Naive thymus-derived CD4-positive, alpha-beta T cell (primary cell): ENCODE data around the gene NXN. TPM values are rescaled to one million over a fixed set of nuclear protein-coding genes. Genes with fewer than 3 reads are reported as not detected.
"Not testable (repeated sequence)": the region's sequence is repeated elsewhere in the genome, so short reads cannot be mapped to it uniquely, and the experiment has no call there.

Source experiments
- ATAC-seq: fragments of 150-1000 bp; cut with Tn5 transposase; 2 replicates; pipeline ENCODE4 v1.10.0; 2021; ENCODE audit warnings: mild to moderate bottlenecking, moderate library complexity
- CTCF ChIA-PET: fragments of 350-600 bp; sonication (Branson Sonifier 250); formaldehyde crosslinking; loops from one replicate; lab custom pipeline; 2021; ENCODE audit warnings: antibody characterized with exemption; lab: Charles Lee
- POLR2A ChIA-PET: fragments of 350-600 bp; sonication (Branson Sonifier 250); formaldehyde crosslinking; loops from one replicate; lab custom pipeline; 2021; ENCODE audit warnings: antibody characterized with exemption, inconsistent platforms; lab: Charles Lee
- DNase-seq, 9 donors: peaks; one replicate each; pipeline versions ENCODE4 v3.0.0 to v3.0.0-alpha.2; 2020 to 2022; ENCODE audit warnings: mixed read lengths in 1 of 9
- H3K27ac ChIP-seq: one replicate; pipeline ENCODE4 v1.7.0; 2013; ENCODE audit warnings: mild to moderate bottlenecking, low read depth, low read length, moderate library complexity
- H3K27me3 ChIP-seq, 2 donors: one replicate each; pipeline ENCODE4 v1.7.0; 2013; ENCODE audit warnings: low read length in 2 of 2, mild to moderate bottlenecking in 2 of 2, moderate library complexity in 2 of 2; ENCODE audit not compliant: control insufficient read depth in 2 of 2, insufficient read depth in 2 of 2
- H3K36me3 ChIP-seq, 3 experiments: 1 replicate in 2 of 3; 2 replicates in 1 of 3; pipeline ENCODE4 v1.7.0; 2013; ENCODE audit warnings: low read length in 3 of 3, mild to moderate bottlenecking in 3 of 3, moderate library complexity in 1 of 3; ENCODE audit not compliant: insufficient read depth in 3 of 3, control insufficient read depth in 2 of 3
- H3K4me1 ChIP-seq, 2 donors: one replicate each; pipeline ENCODE4 v1.7.0; 2013; ENCODE audit warnings: low read length in 2 of 2, mild to moderate bottlenecking in 2 of 2, moderate library complexity in 1 of 2; ENCODE audit not compliant: control insufficient read depth in 2 of 2, insufficient read depth in 2 of 2
- H3K4me3 ChIP-seq: 2 replicates; pipeline ENCODE4 v1.7.0; 2013; ENCODE audit warnings: mild to moderate bottlenecking, low read length
- H3K9me3 ChIP-seq, 3 experiments: 1 replicate in 2 of 3; 2 replicates in 1 of 3; pipeline ENCODE4 v1.7.0; 2013; ENCODE audit warnings: low read length in 3 of 3; ENCODE audit not compliant: control insufficient read depth in 2 of 3
- H3K27ac Mint-ChIP-seq, 9 donors: one replicate each; pipeline ENCODE4 v1.8.0; 2020 to 2022; ENCODE audit warnings: mixed read lengths in 9 of 9, mild to moderate bottlenecking in 8 of 9, moderate library complexity in 5 of 9, inconsistent platforms in 2 of 9
- H3K27me3 Mint-ChIP-seq, 5 donors: one replicate each; pipeline ENCODE4 v1.8.0; 2021 to 2022; ENCODE audit warnings: mixed read lengths in 5 of 5, mild to moderate bottlenecking in 1 of 5
- H3K36me3 Mint-ChIP-seq, 5 donors: one replicate each; pipeline ENCODE4 v1.8.0; 2020 to 2022; ENCODE audit warnings: mixed read lengths in 5 of 5, mild to moderate bottlenecking in 3 of 5, inconsistent platforms in 1 of 5
- H3K4me1 Mint-ChIP-seq, 7 donors: one replicate each; pipeline ENCODE4 v1.8.0; 2020 to 2022; ENCODE audit warnings: mixed read lengths in 7 of 7, mild to moderate bottlenecking in 3 of 7, inconsistent platforms in 1 of 7
- H3K4me3 Mint-ChIP-seq, 10 donors: one replicate each; pipeline ENCODE4 v1.8.0; 2020 to 2022; ENCODE audit warnings: mild to moderate bottlenecking in 10 of 10, mixed read lengths in 10 of 10, moderate library complexity in 6 of 10, inconsistent platforms in 2 of 10
- H3K9me3 Mint-ChIP-seq, 11 donors: one replicate each; pipeline ENCODE4 v1.8.0; 2020 to 2022; ENCODE audit warnings: mixed read lengths in 11 of 11, mild to moderate bottlenecking in 4 of 11, inconsistent platforms in 1 of 11, moderate library complexity in 1 of 11
- intact Hi-C, 2 donors: fragments of 100-400 bp; cut with micrococcal nuclease; formaldehyde crosslinking; loops; one replicate each; pipeline ENCODE4 v1.15.1; 2023
- polyA plus RNA-seq, 2 donors: library from polyadenylated mRNA; unstranded; fragments of 300-500 nt; fragmentation: Illumina TruSeq; gene quantifications; one replicate each; pipeline ENCODE4 v1.2.3, GENCODE V29; 2021
- total RNA-seq, 6 experiments: library from RNA in 5 of 6; stranded (reverse) in 5 of 6; gene quantifications; 1 replicate in 5 of 6; 2 replicates in 1 of 6; pipeline ENCODE4 v1.2.3 and lab custom pipeline; 2021 to 2026

NXN gene
- total and polyA plus RNA-seq, 7 experiments from 2014 or later = 0.10 to 0.84 (median 0.30) TPM; not detected in 2

- Histone ChIP-seq H3K9me3 (no peaks in the 10 kb centered on the region), H3K27ac (no peak overlapping the region), H3K4me1 (no peaks in the 10 kb centered on the region), H3K27me3 (no peaks in the 10 kb centered on the region), H3K4me3 (no peak overlapping the region), H3K36me3 (peaks cover 30 to 81% (median 47%) of the 10 kb centered on the region in 3 experiments)
- POLR2A ChIA-PET = no interaction called here
- Mint-ChIP-seq H3K4me1 (peaks cover 0 to 20% (median 9%) of the 10 kb centered on the region in 7 donors), H3K36me3 (peaks cover 16 to 70% (median 42%) of the 10 kb centered on the region in 5 donors), H3K27ac (peak overlapping the region in 2 of 9 donors; percentile 23 to 53), H3K4me3 (peak overlapping the region in 1 of 10 donors; percentile 51), H3K27me3 (no peaks in the 10 kb centered on the region), H3K9me3 (no peaks in the 10 kb centered on the region)
- ATAC-seq = no peak
- CTCF ChIA-PET = interaction anchor here (0.6 kb wide), 1 partner anchor 207 kb away, joined by 4 read pairs; no protein-coding TSS in a partner anchor
- no peak for DNase-seq
- intact Hi-C loops = no loop called here
Observed at GRCh38 chr17:773467-774312, 205.9 kb downstream of the NXN start.

- H3K4me3 ChIP-seq = no peak overlapping the region
- H3K36me3 ChIP-seq = peaks cover 30 to 76% (median 48%) of the 10 kb centered on the region in 3 experiments
- H3K9me3 ChIP-seq = no peaks in the 10 kb centered on the region
- DNase-seq = no peak
- H3K27ac ChIP-seq = no peak overlapping the region
- CTCF ChIA-PET = no interaction called here
- Mint-ChIP-seq H3K4me1 (peaks cover 0 to 20% (median 7%) of the 10 kb centered on the region in 7 donors), H3K4me3 (no peak overlapping the region), H3K27ac (no peak overlapping the region), H3K36me3 (peaks cover 16 to 68% (median 40%) of the 10 kb centered on the region in 5 donors), H3K9me3 (no peaks in the 10 kb centered on the region), H3K27me3 (no peaks in the 10 kb centered on the region)
- intact Hi-C loops = no loop called here
- no peak for ATAC-seq
- POLR2A ChIA-PET = no interaction called here
- no peaks in the 10 kb centered on the region for H3K27me3 ChIP-seq
- H3K4me1 ChIP-seq = no peaks in the 10 kb centered on the region
Observed at GRCh38 chr17:773016-773415, 206.6 kb downstream of the NXN start.

GRCh38 chr17:767076-767475 is 212.5 kb downstream of the NXN start:
- intact Hi-C loops = no loop called here
- Histone ChIP-seq H3K4me1 (no peaks in the 10 kb centered on the region), H3K27me3 (no peaks in the 10 kb centered on the region), H3K27ac (no peak overlapping the region), H3K4me3 (no peak overlapping the region), H3K9me3 (no peaks in the 10 kb centered on the region), H3K36me3 (peaks cover 16 to 69% (median 37%) of the 10 kb centered on the region in 3 experiments)
- Mint-ChIP-seq H3K27me3 (no peaks in the 10 kb centered on the region), H3K9me3 (no peaks in the 10 kb centered on the region), H3K4me3 (no peak overlapping the region), H3K4me1 (peaks cover 0 to 1% (median 0%) of the 10 kb centered on the region in 7 donors), H3K27ac (peak overlapping the region in 3 of 9 donors; percentile 33 to 41 (median 35)), H3K36me3 (peaks cover 14 to 46% (median 34%) of the 10 kb centered on the region in 5 donors)
- CTCF ChIA-PET = no interaction called here
- POLR2A ChIA-PET = interaction anchor here (0.8 kb wide), 1 partner anchor 15 kb away, joined by 3 read pairs; the partner anchor contains the start of genes GLOD4 and MRM3
- no peak for DNase-seq
- no peak for ATAC-seq

GRCh38 chr17:760371-760770 is 219.2 kb downstream of the NXN start:
- Mint-ChIP-seq H3K36me3 (peaks cover 7 to 51% (median 19%) of the 10 kb centered on the region in 5 donors), H3K27ac (peak overlapping the region in 1 of 9 donors; percentile 32), H3K9me3 (no peaks in the 10 kb centered on the region), H3K4me3 (no peak overlapping the region), H3K27me3 (no peaks in the 10 kb centered on the region), H3K4me1 (peaks cover 0 to 1% (median 0%) of the 10 kb centered on the region in 7 donors)
- intact Hi-C loops = no loop called here
- Histone ChIP-seq H3K4me3 (no peak overlapping the region), H3K9me3 (no peaks in the 10 kb centered on the region), H3K27ac (no peak overlapping the region), H3K27me3 (no peaks in the 10 kb centered on the region), H3K4me1 (no peaks in the 10 kb centered on the region), H3K36me3 (peaks cover 7 to 41% (median 11%) of the 10 kb centered on the region in 3 experiments)
- ChIA-PET POLR2A (interaction anchor here (1.3 kb wide), 1 partner anchor 8 kb away, joined by 3 read pairs; no protein-coding TSS in a partner anchor), CTCF (no interaction called here)
- ATAC-seq = no peak
- DNase-seq = no peak

- no peaks in the 10 kb centered on the region for H3K27me3 ChIP-seq
- no peaks in the 10 kb centered on the region for H3K27me3 Mint-ChIP-seq
- H3K27ac Mint-ChIP-seq = peak overlapping the region in 1 of 9 donors; percentile 32
- H3K4me3 Mint-ChIP-seq = no peak overlapping the region
- no peaks in the 10 kb centered on the region for H3K9me3 ChIP-seq
- ATAC-seq = no peak
- CTCF ChIA-PET = no interaction called here
- H3K4me3 ChIP-seq = no peak overlapping the region
- DNase-seq = no peak
- H3K36me3 ChIP-seq = peaks cover 7 to 37% (median 11%) of the 10 kb centered on the region in 3 experiments
- intact Hi-C loops = no loop called here
- H3K9me3 Mint-ChIP-seq = no peaks in the 10 kb centered on the region
- no peaks in the 10 kb centered on the region for H3K4me1 Mint-ChIP-seq
- H3K4me1 ChIP-seq = no peaks in the 10 kb centered on the region
- H3K36me3 Mint-ChIP-seq = peaks cover 4 to 47% (median 15%) of the 10 kb centered on the region in 5 donors
- H3K27ac ChIP-seq = no peak overlapping the region
- POLR2A ChIA-PET = no interaction called here
Observed at GRCh38 chr17:759964-760363, 219.6 kb downstream of the NXN start.

GRCh38 chr17:756010-756567 is 223.5 kb downstream of the NXN start:
- H3K27ac ChIP-seq, H3K9me3 Mint-ChIP-seq, CTCF ChIA-PET, H3K27me3 ChIP-seq, H3K9me3 ChIP-seq, intact Hi-C loops, H3K4me3 Mint-ChIP-seq, H3K4me1 ChIP-seq, H3K27me3 Mint-ChIP-seq, DNase-seq, H3K4me3 ChIP-seq, ATAC-seq: not testable (repeated sequence)
- Mint-ChIP-seq H3K27ac (peak overlapping the region in 1 of 9 donors; percentile 52), H3K4me1 (peaks cover 6 to 22% (median 13%) of the 10 kb centered on the region in 7 donors), H3K36me3 (peaks cover 0 to 35% (median 7%) of the 10 kb centered on the region in 5 donors)
- POLR2A ChIA-PET = interaction anchor here (1.5 kb wide), 1 partner anchor 15 kb away, joined by 3 read pairs; no protein-coding TSS in a partner anchor
- peaks cover 0 to 17% (median 7%) of the 10 kb centered on the region in 3 experiments for H3K36me3 ChIP-seq
